SHP77 treated with DMSO at 0.1 percent for 48 hours (cell line): ENCODE measurements around the gene NPR3.

ENCODE experiments used
- DNase-seq: peaks from one replicate; lab custom pipeline; 2025; lab: John Stamatoyannopoulos, UW

The NPR3 gene

GRCh38 chr5:32710550-32711361 is at the start of gene NPR3:
Gene NPR3 (plus strand): TSS chr5:32711321. CDS start chr5:32711777, 456 bp downstream.
- DNase-seq: no peak

GRCh38 chr5:32664523-32664922 is 46.6 kb upstream of the NPR3 start:
- DNase-seq: no peak

GRCh38 chr5:32668552-32668951 is 42.6 kb upstream of the NPR3 start:
- DNase-seq: no peak

GRCh38 chr5:32673272-32673671 is 37.8 kb upstream of the NPR3 start:
- no peak for DNase-seq

- DNase-seq: no peak
Observed at GRCh38 chr5:32677023-32677422, 34.1 kb upstream of the NPR3 start.

- DNase-seq: no peak
Observed at GRCh38 chr5:32678472-32678871, 32.6 kb upstream of the NPR3 start.

- DNase-seq: no peak
Observed at GRCh38 chr5:32679218-32679617, 31.9 kb upstream of the NPR3 start.

GRCh38 chr5:32680183-32680582 is 30.9 kb upstream of the NPR3 start:
- DNase-seq: no peak

GRCh38 chr5:32683125-32683524 is 28.0 kb upstream of the NPR3 start:
- no peak for DNase-seq

GRCh38 chr5:32684260-32684659 is 26.9 kb upstream of the NPR3 start:
- DNase-seq: no peak

GRCh38 chr5:32686799-32687498 is 24.2 kb upstream of the NPR3 start:
- DNase-seq: no peak

GRCh38 chr5:32687499-32687831 is 23.7 kb upstream of the NPR3 start:
- DNase-seq: peak; percentile 7

GRCh38 chr5:32690153-32690552 is 21.0 kb upstream of the NPR3 start:
- no peak for DNase-seq

- DNase-seq: no peak
Observed at GRCh38 chr5:32690666-32691065, 20.5 kb upstream of the NPR3 start.

GRCh38 chr5:32692036-32692746 is 18.9 kb upstream of the NPR3 start:
- DNase-seq: no peak

- DNase-seq: no peak
Observed at GRCh38 chr5:32703957-32704356, 7.2 kb upstream of the NPR3 start.

- peak; percentile 46 for DNase-seq
Observed at GRCh38 chr5:32707418-32707997, 3.6 kb upstream of the NPR3 start.

GRCh38 chr5:32708949-32709348 is 2.2 kb upstream of the NPR3 start:
- no peak for DNase-seq

- peak; percentile 25 for DNase-seq
Observed at GRCh38 chr5:32709750-32710549, 1.2 kb upstream of the NPR3 start.

- DNase-seq: no peak
Observed at GRCh38 chr5:32711362-32711680, 200 bp downstream of the NPR3 start.

- DNase-seq: no peak
Observed at GRCh38 chr5:32711681-32712480, 760 bp downstream of the NPR3 start.
